OCI-LY7 (cell line): Measurements from ENCODE around the gene CTDSPL.

Experiments
- CTCF ChIP-seq: fragments of 200-600 bp; sonication (generic); conservative IDR thresholded peaks from 2 replicates; pipeline ENCODE4 v1.5.1; 2014; ENCODE audit warnings: mild to moderate bottlenecking, antibody characterized with exemption, low read length, moderate library complexity, mixed read lengths
- EZH2phosphoT487 ChIP-seq: fragments of 200-600 bp; sonication (generic); IDR thresholded peaks from 2 replicates; pipeline ENCODE4 v1.6.1; 2018; ENCODE audit warnings: low read depth, borderline replicate concordance, mild to moderate bottlenecking, mixed run types, antibody characterized with exemption, low read length, moderate library complexity, mixed read lengths

- TF ChIP-seq CTCF, result no peak
- TF ChIP-seq EZH2phosphoT487, result no peak
Measured at GRCh38 chr3:38022896-38023709, 161.4 kb downstream of the CTDSPL start.
